ENCODE measurements around the gene EEF1AKMT3. TPM values are rescaled to one million over a fixed set of nuclear protein-coding genes. Genes with fewer than 3 reads are reported as not detected.

The EEF1AKMT3 gene
- total RNA-seq, 1 donor from 2014 or later, result 4.2 TPM

- no peak for DNase-seq (ENCODE audit: low read depth)
Measured at GRCh38 chr12:57736741-57737466, 35.5 kb upstream of the EEF1AKMT3 start.

GRCh38 chr12:57737467-57738460 lies 34.6 kb upstream of the EEF1AKMT3 start:
- peak overlapping the region; percentile 4 for H3K4me3 ChIP-seq (ENCODE audit: low read depth, low read length)
- TF ChIP-seq CTCF (conservative IDR thresholded peaks at IDR 0.05; ENCODE audit: low read depth, low read length), result peak; percentile 26
- DNase-seq (ENCODE audit: low read depth), result no peak

More at GRCh38 chr12:57736741-57737466, 35.5 kb upstream of the EEF1AKMT3 start:
- no peak for TF ChIP-seq CTCF (conservative IDR thresholded peaks at IDR 0.05; ENCODE audit: low read depth, low read length)
- no peak overlapping the region for H3K4me3 ChIP-seq (ENCODE audit: low read depth, low read length)

GRCh38 chr12:57738661-57739237 lies 33.7 kb upstream of the EEF1AKMT3 start, which contains the start of gene AGAP2:
AGAP2 (minus strand) TSS chr12:57738742; CDS start chr12:57738246, 496 bp downstream.
- peak within 1 kb of the TSS; percentile 4 for H3K4me3 ChIP-seq (ENCODE audit: low read depth, low read length)
- no peak for TF ChIP-seq CTCF (conservative IDR thresholded peaks at IDR 0.05; ENCODE audit: low read depth, low read length)
- DNase-seq (ENCODE audit: low read depth), result no peak

GRCh38 chr12:57739387-57739786 lies 33.0 kb upstream of the EEF1AKMT3 start:
- no peak for TF ChIP-seq CTCF (conservative IDR thresholded peaks at IDR 0.05; ENCODE audit: low read depth, low read length)
- H3K4me3 ChIP-seq (ENCODE audit: low read depth, low read length), result no peak overlapping the region
- DNase-seq (ENCODE audit: low read depth), result no peak

- TF ChIP-seq CTCF (conservative IDR thresholded peaks at IDR 0.05; ENCODE audit: low read depth, low read length), result no peak
Measured at GRCh38 chr12:57739914-57740538, 32.4 kb upstream of the EEF1AKMT3 start.

GRCh38 chr12:57740656-57741412 lies 31.6 kb upstream of the EEF1AKMT3 start:
- DNase-seq (ENCODE audit: low read depth), result no peak
- TF ChIP-seq CTCF (conservative IDR thresholded peaks at IDR 0.05; ENCODE audit: low read depth, low read length), result no peak
- H3K4me3 ChIP-seq (ENCODE audit: low read depth, low read length), result no peak overlapping the region

More at GRCh38 chr12:57739914-57740538, 32.4 kb upstream of the EEF1AKMT3 start:
- H3K4me3 ChIP-seq (ENCODE audit: low read depth, low read length), result no peak overlapping the region
- DNase-seq (ENCODE audit: low read depth), result no peak

All from epithelial cell of proximal tubule (primary cell).